HAP-1 (cell line): ENCODE measurements around the gene CHTF8.
A peak's percentile ranks its signal among the peaks of the same experiment; 100 is the strongest.

Experiments used
- DNase-seq, 2 experiments: peaks; one replicate each; pipeline ENCODE4 v3.0.0-alpha.2; 2016 to 2020; ENCODE audit warnings: low spot score in 2 of 2
- H3K27me3 ChIP-seq: fragments of 250-450 bp; sonication (Bioruptor Pico); 2 replicates; pipeline ENCODE4 v1.5.1; 2020; ENCODE audit warnings: low read depth, mild to moderate bottlenecking, moderate library complexity
- H3K36me3 ChIP-seq: fragments of 250-450 bp; sonication (Bioruptor Pico); replicated peaks from 2 replicates; pipeline ENCODE4 v1.5.1; 2020; ENCODE audit warnings: mild to moderate bottlenecking
- H3K4me1 ChIP-seq: fragments of 250-450 bp; sonication (Bioruptor Pico); 2 replicates; pipeline ENCODE4 v1.5.1; 2020; ENCODE audit warnings: mild to moderate bottlenecking
- H3K4me3 ChIP-seq: fragments of 250-450 bp; sonication (Bioruptor Pico); 2 replicates; pipeline ENCODE4 v1.5.1; 2020; ENCODE audit warnings: mild to moderate bottlenecking, moderate library complexity
- H3K9me3 ChIP-seq: fragments of 250-450 bp; sonication (Bioruptor Pico); 2 replicates; pipeline ENCODE4 v1.5.1; 2020; ENCODE audit warnings: mild to moderate bottlenecking, moderate library complexity
- in situ Hi-C: fragments of 300-500 bp; cut with MboI; formaldehyde crosslinking; loops from 3 replicates; pipeline ENCODE4 v1.14.3; 2020; ENCODE audit warnings: low sequenced_read_pairs, inconsistent platforms, mixed read lengths

CHTF8 gene

DNA sequence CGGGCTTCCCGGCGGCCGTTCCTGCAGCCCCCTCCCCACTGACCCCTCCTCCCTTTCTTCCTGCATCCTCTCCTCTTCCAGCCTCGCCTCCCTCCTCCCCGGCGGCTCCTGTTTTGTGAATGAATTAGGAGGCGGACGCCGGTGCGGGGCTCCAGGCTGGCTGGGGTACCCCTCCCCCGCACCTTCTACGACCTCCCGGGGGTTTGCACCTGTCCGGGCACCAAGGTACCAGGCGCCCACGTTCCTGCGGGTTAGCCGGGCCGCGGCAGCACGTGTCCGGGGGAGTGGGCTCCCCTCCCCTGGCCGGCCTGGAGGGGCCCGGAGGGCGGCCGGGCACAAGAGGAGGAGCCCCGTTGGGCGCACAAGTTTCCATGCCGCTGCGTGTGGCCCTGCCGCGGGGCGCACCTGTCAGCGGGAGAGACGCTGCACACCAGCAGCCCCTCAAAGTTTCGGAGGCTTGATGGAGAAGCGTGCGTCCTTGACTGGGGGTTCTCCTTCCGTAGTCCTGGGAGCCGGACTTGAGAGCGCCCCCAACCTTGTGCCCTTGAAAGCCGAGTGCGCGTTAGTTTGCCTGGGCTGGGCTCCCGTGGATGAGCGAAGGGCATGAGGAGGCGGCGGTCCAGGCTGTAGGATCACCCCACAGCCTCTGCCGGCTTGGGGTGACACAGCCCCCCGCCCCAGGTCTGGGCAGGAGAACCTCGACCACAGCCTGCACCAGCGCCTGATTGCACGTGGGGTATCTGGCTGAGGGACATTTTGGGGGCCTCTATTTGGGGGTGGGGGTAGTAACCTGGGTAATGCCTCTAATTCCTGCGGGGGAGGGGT, 25.7 kb downstream of the CHTF8 start:
- peaks cover 12% of the 10 kb centered on the region for H3K36me3 ChIP-seq

DNA sequence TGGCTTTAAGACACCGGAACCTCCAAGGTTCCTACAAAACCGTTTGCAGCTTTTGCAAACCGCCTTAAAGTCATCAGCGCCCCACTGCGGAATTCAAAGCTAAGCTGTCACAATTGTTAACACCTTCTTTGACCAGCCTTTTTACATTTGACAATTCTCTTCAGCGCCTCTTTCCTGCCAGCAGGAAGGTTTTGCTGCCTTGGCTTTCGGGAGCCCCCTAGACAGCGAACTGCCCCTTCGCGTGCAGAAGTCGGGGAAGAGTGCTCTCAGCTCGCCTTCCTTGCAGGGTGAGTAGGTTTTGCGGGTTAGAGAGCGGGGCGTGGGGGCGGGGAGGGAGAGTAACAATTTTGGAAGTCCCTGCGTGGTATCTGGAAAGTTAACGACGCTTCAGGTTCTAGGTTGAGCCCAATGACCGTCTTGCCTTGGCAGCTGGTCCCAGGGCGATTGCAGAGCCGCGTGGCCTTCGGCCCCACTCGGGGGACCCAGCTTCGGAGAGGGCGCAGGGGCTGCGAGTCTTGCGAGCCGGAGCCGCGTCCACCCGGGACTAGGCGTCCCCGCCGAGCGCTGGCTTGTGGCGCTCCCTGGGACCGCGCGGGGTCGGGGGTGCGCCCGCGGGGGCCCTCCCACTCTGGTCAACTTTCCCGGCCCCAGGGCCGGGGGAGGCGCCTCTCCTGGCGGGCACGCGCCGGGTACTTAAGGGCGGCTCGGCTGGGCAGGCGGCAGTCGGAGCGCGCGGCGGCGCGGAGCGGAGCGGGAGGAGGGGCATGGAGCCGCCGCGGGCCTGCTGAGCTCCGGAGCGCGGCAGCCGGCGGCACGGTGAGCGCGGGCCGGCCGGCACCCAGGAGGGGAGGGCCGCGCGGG, 26.7 kb downstream of the CHTF8 start, which contains the start of gene HAS3:
TSS of gene HAS3 (plus strand) at position 153 of the 861 bp plus-strand sequence. CDS start 3,743 bp downstream, outside the sequence.
- Histone ChIP-seq H3K4me3 (peak within 1 kb of the TSS; percentile 45), H3K27me3 (no peaks in the 10 kb centered on the region), H3K4me1 (peaks cover 4% of the 10 kb centered on the region), H3K9me3 (no peaks in the 10 kb centered on the region), H3K36me3 (peaks cover 7% of the 10 kb centered on the region)
- in situ Hi-C loops: no loop called here
- peak; percentile 71 to 78 for DNase-seq

More for the DNA sequence above, 25.7 kb downstream of the CHTF8 start:
- H3K27me3 ChIP-seq: no peaks in the 10 kb centered on the region
- peaks cover 4% of the 10 kb centered on the region for H3K4me1 ChIP-seq
- no peaks in the 10 kb centered on the region for H3K9me3 ChIP-seq
- in situ Hi-C loops: no loop called here
- peak overlapping the region; percentile 45 for H3K4me3 ChIP-seq
- DNase-seq: peak in 1 of 2 experiments; percentile 33

- H3K4me3 ChIP-seq: no peak overlapping the region
- in situ Hi-C loops: no loop called here
- H3K4me1 ChIP-seq: peaks cover under 1% of the 10 kb centered on the region
- H3K27me3 ChIP-seq: no peaks in the 10 kb centered on the region
- H3K9me3 ChIP-seq: no peaks in the 10 kb centered on the region
- DNase-seq: no peak
- no peaks in the 10 kb centered on the region for H3K36me3 ChIP-seq
These were observed 32.2 kb downstream of the CHTF8 start for GRCh38 chr16:69100071-69100691.

GRCh38 chr16:69095193-69095592, 37.2 kb downstream of the CHTF8 start:
- in situ Hi-C loops: no loop called here
- DNase-seq: no peak
- Histone ChIP-seq H3K36me3 (no peaks in the 10 kb centered on the region), H3K4me3 (no peak overlapping the region), H3K27me3 (no peaks in the 10 kb centered on the region), H3K4me1 (no peaks in the 10 kb centered on the region), H3K9me3 (no peaks in the 10 kb centered on the region)

GRCh38 chr16:69094501-69094900, 37.9 kb downstream of the CHTF8 start:
- DNase-seq: no peak
- in situ Hi-C loops: no loop called here
- Histone ChIP-seq H3K36me3 (no peaks in the 10 kb centered on the region), H3K9me3 (no peaks in the 10 kb centered on the region), H3K27me3 (no peaks in the 10 kb centered on the region), H3K4me3 (no peak overlapping the region), H3K4me1 (no peaks in the 10 kb centered on the region)

- H3K4me1 ChIP-seq: no peaks in the 10 kb centered on the region
- no peak overlapping the region for H3K4me3 ChIP-seq
- no peaks in the 10 kb centered on the region for H3K36me3 ChIP-seq
- in situ Hi-C loops: no loop called here
- H3K9me3 ChIP-seq: no peaks in the 10 kb centered on the region
- DNase-seq: no peak
- no peaks in the 10 kb centered on the region for H3K27me3 ChIP-seq
These were observed 38.4 kb downstream of the CHTF8 start for GRCh38 chr16:69093974-69094373.

- DNase-seq: no peak
- Histone ChIP-seq H3K4me1 (no peaks in the 10 kb centered on the region), H3K4me3 (no peak overlapping the region), H3K27me3 (no peaks in the 10 kb centered on the region), H3K9me3 (no peaks in the 10 kb centered on the region), H3K36me3 (no peaks in the 10 kb centered on the region)
- in situ Hi-C loops: no loop called here
These were observed 43.1 kb downstream of the CHTF8 start for GRCh38 chr16:69089091-69089910.

DNA sequence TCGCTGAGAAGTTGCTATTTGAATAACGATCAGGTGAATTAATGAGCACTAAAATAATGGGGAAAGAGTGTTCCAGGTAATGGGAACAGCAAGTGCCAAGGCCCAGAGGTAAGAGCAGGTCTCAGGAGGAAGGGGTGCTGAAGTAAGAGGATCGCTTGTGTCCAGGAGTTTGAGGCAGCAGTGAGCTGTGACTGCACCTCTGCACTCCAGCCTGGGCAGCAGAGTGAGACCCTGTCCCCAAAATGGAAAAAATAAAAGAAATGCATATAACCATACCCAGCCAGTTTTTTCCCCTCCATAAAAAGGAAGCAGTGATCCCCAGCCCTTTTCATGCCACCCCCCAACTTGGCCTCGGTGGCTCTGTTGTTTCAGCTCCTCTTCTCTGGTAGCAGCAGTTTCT, 43.7 kb downstream of the CHTF8 start:
- Histone ChIP-seq H3K4me1 (no peaks in the 10 kb centered on the region), H3K27me3 (no peaks in the 10 kb centered on the region), H3K4me3 (no peak overlapping the region), H3K36me3 (no peaks in the 10 kb centered on the region), H3K9me3 (no peaks in the 10 kb centered on the region)
- no peak for DNase-seq
- in situ Hi-C loops: no loop called here

GRCh38 chr16:69087161-69087581, 45.2 kb downstream of the CHTF8 start:
- no peak for DNase-seq
- H3K9me3 ChIP-seq: no peaks in the 10 kb centered on the region
- no peak overlapping the region for H3K4me3 ChIP-seq
- in situ Hi-C loops: no loop called here
- no peaks in the 10 kb centered on the region for H3K27me3 ChIP-seq
- no peaks in the 10 kb centered on the region for H3K36me3 ChIP-seq
- H3K4me1 ChIP-seq: no peaks in the 10 kb centered on the region

GRCh38 chr16:69085032-69085695, 47.2 kb downstream of the CHTF8 start:
- Histone ChIP-seq H3K27me3 (no peaks in the 10 kb centered on the region), H3K4me1 (no peaks in the 10 kb centered on the region), H3K36me3 (no peaks in the 10 kb centered on the region), H3K9me3 (no peaks in the 10 kb centered on the region), H3K4me3 (no peak overlapping the region)
- in situ Hi-C loops: no loop called here
- no peak for DNase-seq

DNA sequence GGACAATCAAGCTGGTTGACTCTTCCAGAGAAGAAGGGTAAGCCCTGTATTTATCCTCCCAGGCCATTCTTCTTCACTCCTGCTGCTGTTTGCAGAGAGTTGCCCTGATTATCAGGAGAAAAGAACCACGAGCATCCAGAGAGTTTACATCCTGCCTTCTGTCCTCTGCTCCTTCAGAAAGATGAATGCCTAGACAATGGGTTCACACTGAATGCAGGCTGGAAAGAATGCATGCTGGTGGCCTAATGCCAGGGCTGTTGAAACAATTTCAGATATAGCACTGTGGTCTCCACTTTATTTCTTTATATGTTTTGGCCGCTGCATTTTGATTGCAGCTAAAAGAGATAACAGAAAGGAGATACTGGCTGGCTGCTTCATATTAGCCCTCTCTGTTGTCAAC, 48.1 kb downstream of the CHTF8 start:
- no peak for DNase-seq
- no peak overlapping the region for H3K4me3 ChIP-seq
- H3K4me1 ChIP-seq: no peaks in the 10 kb centered on the region
- no peaks in the 10 kb centered on the region for H3K36me3 ChIP-seq
- H3K9me3 ChIP-seq: no peaks in the 10 kb centered on the region
- no peaks in the 10 kb centered on the region for H3K27me3 ChIP-seq
- in situ Hi-C loops: no loop called here

GRCh38 chr16:69083306-69083941, 49.0 kb downstream of the CHTF8 start:
- DNase-seq: no peak
- Histone ChIP-seq H3K9me3 (no peaks in the 10 kb centered on the region), H3K36me3 (no peaks in the 10 kb centered on the region), H3K4me3 (no peak overlapping the region), H3K4me1 (no peaks in the 10 kb centered on the region), H3K27me3 (no peaks in the 10 kb centered on the region)
- in situ Hi-C loops: no loop called here
